ENCODE data around the gene TLE4.

GRCh38 chr9:79526149-79526672, 45.6 kb upstream of the TLE4 start:
- TF ChIP-seq CTCF (conservative IDR thresholded peaks at IDR 0.05; ENCODE audit: low read depth, low read length) (no peak), USF2 (IDR thresholded peaks at IDR 0.05; ENCODE audit: low read depth, low read length) (no peak), POLR2A (IDR thresholded peaks at IDR 0.05; ENCODE audit: low read depth, low read length) (no peak), FOS (IDR thresholded peaks at IDR 0.05; ENCODE audit: low read depth, low read length) (no peak), CHD1 (IDR thresholded peaks at IDR 0.05; ENCODE audit: low read depth, low read length) (no peak), NFE2L2 (IDR thresholded peaks at IDR 0.05; ENCODE audit: low read depth, low read length) (no peak), MAZ (IDR thresholded peaks at IDR 0.05; ENCODE audit: borderline replicate concordance, low read depth, low read length) (no peak), CEBPB (IDR thresholded peaks at IDR 0.05; ENCODE audit: low read depth, low read length) (no peak), MXI1 (IDR thresholded peaks at IDR 0.05; ENCODE audit: borderline replicate concordance, low read depth, low read length) (no peak)

Data from IMR-90 (cell line).